ENCODE results near the gene STX19.
"Not testable (repeated sequence)": the region's sequence is repeated elsewhere in the genome, so short reads cannot be mapped to it uniquely, and the experiment has no call there.

STX19 gene

GRCh38 chr3:94050546-94050945, 22.1 kb upstream of the STX19 start:
- Mint-ChIP-seq H3K27ac (no peak overlapping the region), H3K36me3 (no peaks in the 10 kb centered on the region), H3K4me1 (ENCODE audit: low read depth) (no peaks in the 10 kb centered on the region), H3K4me3 (no peak overlapping the region), H3K27me3 (no peaks in the 10 kb centered on the region), H3K9me3 (ENCODE audit: low read depth) (no peaks in the 10 kb centered on the region)

DNA sequence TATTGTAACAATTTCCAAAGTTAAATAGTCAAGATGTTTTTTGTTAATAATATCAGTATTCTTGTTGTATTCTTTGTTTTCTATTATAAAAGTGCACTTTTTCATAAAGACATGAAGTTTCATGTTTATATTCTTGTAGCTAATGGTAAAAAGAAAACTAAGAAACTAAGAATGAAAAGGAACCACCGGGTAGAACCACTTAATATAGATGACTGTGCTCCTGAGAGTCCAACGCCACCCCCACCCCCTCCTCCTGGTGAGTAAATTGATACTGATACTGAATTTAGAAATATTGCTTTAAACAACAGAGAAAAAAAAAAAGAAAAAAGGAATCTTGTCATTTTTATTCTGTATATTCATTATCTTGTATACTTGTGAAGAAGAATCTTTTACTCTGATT, 20.9 kb upstream of the STX19 start:
- Mint-ChIP-seq H3K27ac (no peak overlapping the region), H3K4me3 (no peak overlapping the region)

GRCh38 chr3:94046533-94046932, 18.1 kb upstream of the STX19 start:
- Mint-ChIP-seq H3K36me3 (peaks cover 4% of the 10 kb centered on the region), H3K4me3 (no peak overlapping the region), H3K9me3 (ENCODE audit: low read depth) (no peaks in the 10 kb centered on the region), H3K4me1 (ENCODE audit: low read depth) (no peaks in the 10 kb centered on the region), H3K27me3 (no peaks in the 10 kb centered on the region), H3K27ac (no peak overlapping the region)

More for the DNA sequence above, 20.9 kb upstream of the STX19 start:
- Mint-ChIP-seq H3K36me3 (peaks cover 2% of the 10 kb centered on the region), H3K27me3 (no peaks in the 10 kb centered on the region), H3K9me3 (ENCODE audit: low read depth) (no peaks in the 10 kb centered on the region), H3K4me1 (ENCODE audit: low read depth) (no peaks in the 10 kb centered on the region)

GRCh38 chr3:94044100-94044936, 15.9 kb upstream of the STX19 start:
- H3K4me1 Mint-ChIP-seq (ENCODE audit: low read depth); H3K4me3 Mint-ChIP-seq; H3K27ac Mint-ChIP-seq; H3K36me3 Mint-ChIP-seq; H3K27me3 Mint-ChIP-seq; H3K9me3 Mint-ChIP-seq (ENCODE audit: low read depth): not testable (repeated sequence)

DNA sequence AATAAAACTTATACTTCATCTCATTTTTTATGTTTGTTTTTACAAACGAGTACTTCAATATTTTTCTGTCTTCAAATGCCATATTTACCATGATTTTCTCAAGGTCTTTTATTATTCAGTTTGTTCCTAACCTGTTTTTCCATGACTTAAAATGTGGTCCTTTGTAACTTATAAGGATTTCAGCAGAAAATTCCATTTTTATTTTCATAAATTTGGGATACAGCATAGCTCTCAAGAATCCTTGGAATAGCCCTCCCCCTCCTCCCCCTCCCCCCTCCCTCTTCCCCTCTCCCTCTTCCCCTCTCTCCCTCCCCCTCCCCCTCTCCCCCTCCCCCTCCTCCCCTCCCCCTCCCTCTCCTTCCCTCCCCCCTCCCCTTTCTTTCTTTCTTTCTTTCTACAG, 14.9 kb upstream of the STX19 start:
- Mint-ChIP-seq H3K4me1 (ENCODE audit: low read depth) (no peaks in the 10 kb centered on the region), H3K9me3 (ENCODE audit: low read depth) (no peaks in the 10 kb centered on the region), H3K27me3 (no peaks in the 10 kb centered on the region), H3K4me3 (no peak overlapping the region), H3K27ac (no peak overlapping the region), H3K36me3 (peaks cover 4% of the 10 kb centered on the region)

DNA sequence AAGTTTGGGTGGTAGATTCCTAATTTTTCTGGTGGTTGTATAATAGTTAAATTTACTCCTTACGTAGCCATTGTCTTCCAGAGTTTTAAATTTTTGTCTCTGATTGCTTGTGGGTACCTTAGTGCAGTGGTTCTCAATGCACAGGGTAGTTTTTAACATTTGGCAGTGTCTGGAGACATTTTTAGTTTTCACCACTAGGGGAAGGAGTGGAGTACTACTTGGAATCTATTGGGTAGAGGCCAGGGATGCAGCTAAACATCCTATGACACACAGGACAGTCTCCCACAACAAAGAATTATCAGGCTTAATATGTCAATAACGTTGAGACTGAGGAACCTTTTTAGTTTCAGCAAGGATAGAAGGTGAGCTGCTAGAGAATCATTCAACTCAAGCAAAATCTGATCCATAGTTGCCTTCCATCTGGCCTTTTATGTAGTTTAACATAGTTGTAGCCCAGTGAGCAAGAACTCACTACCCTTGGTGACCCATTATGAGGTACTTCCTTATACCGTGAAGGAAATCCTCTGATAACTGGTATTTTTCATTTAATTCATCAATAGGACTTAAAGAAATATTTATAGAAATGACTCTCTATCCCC, 8.6 kb upstream of the STX19 start:
- Mint-ChIP-seq H3K9me3 (ENCODE audit: low read depth) (no peaks in the 10 kb centered on the region), H3K4me1 (ENCODE audit: low read depth) (no peaks in the 10 kb centered on the region), H3K4me3 (no peak overlapping the region), H3K27ac (no peak overlapping the region), H3K27me3 (no peaks in the 10 kb centered on the region), H3K36me3 (peaks cover 8% of the 10 kb centered on the region)

DNA sequence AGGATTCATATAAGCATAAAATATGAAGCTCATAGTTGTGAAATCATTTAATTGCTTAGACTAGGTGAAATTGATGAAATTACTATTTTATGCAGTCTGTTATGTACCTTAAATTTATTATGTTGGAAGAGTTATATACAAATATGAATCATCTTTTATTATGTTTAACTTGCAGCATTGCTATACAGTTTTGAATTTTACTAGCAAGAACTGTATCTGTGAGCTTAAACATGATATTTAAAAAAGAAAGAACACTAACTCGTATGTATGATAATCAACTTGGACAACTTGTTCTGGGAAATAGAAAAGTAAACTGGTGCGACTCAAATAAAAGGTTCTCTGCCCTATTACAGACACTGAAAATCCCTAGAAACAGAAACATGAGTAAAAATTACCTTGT, 1.8 kb downstream of the STX19 start:
- Mint-ChIP-seq H3K27me3 (no peaks in the 10 kb centered on the region), H3K4me1 (ENCODE audit: low read depth) (no peaks in the 10 kb centered on the region), H3K36me3 (peaks cover 2% of the 10 kb centered on the region), H3K9me3 (ENCODE audit: low read depth) (no peaks in the 10 kb centered on the region), H3K27ac (no peak overlapping the region), H3K4me3 (no peak overlapping the region)

DNA sequence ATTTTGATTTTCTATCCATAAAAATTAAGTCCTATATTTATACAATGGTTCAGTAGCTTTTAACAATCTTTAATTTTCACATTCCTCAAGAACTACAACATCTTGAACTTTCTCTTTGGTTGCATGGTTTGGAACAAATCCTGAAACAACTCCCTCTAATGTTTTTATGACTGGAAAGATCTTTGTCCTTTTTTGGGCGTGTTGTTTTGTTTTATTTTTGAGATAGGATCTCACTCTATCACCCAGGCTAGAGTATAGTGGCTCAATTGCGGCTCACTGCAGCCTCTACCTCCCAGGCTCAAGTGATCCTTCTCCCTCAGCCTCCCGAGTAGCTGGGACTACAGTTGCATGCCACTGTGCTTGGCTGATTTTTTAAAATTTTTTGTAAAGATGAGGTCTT, 4.0 kb downstream of the STX19 start:
- Mint-ChIP-seq H3K36me3 (no peaks in the 10 kb centered on the region), H3K4me3 (no peak overlapping the region), H3K4me1 (ENCODE audit: low read depth) (no peaks in the 10 kb centered on the region), H3K9me3 (ENCODE audit: low read depth) (no peaks in the 10 kb centered on the region), H3K27ac (no peak overlapping the region), H3K27me3 (no peaks in the 10 kb centered on the region)

GRCh38 chr3:94020293-94020692, 8.1 kb downstream of the STX19 start:
- Mint-ChIP-seq H3K36me3 (no peaks in the 10 kb centered on the region), H3K4me1 (ENCODE audit: low read depth) (no peaks in the 10 kb centered on the region), H3K27me3 (no peaks in the 10 kb centered on the region), H3K4me3 (no peak overlapping the region), H3K9me3 (ENCODE audit: low read depth) (no peaks in the 10 kb centered on the region), H3K27ac (no peak overlapping the region)

DNA sequence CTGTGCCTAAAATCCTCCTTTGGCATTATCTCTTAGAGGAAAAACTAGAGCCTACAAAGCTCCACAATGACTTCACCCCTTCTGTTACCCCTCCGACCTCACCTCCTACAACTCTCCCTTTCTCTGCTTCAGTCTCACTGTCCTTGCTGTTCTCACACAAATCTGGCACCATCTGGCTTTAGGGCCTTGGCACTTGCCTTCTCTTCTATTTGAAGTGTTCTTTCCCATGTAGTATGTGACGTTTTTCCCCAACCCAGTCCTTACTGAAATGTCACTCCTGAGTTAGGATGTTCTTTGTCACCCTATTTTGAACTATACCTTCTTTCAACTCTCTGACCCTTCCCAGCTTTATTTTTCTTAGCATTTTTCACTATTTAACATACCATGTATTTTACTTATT, 8.7 kb downstream of the STX19 start:
- Mint-ChIP-seq H3K4me1 (ENCODE audit: low read depth) (peaks cover 6% of the 10 kb centered on the region), H3K27me3 (no peaks in the 10 kb centered on the region), H3K9me3 (ENCODE audit: low read depth) (no peaks in the 10 kb centered on the region), H3K36me3 (peaks cover 5% of the 10 kb centered on the region), H3K4me3 (no peak overlapping the region), H3K27ac (no peak overlapping the region)

- Mint-ChIP-seq H3K4me1 (ENCODE audit: low read depth) (peaks cover 28% of the 10 kb centered on the region), H3K36me3 (peaks cover 11% of the 10 kb centered on the region), H3K4me3 (no peak overlapping the region), H3K27ac (no peak overlapping the region), H3K9me3 (ENCODE audit: low read depth) (no peaks in the 10 kb centered on the region), H3K27me3 (no peaks in the 10 kb centered on the region)
Observed at GRCh38 chr3:94015025-94015424, 13.4 kb downstream of the STX19 start.

DNA sequence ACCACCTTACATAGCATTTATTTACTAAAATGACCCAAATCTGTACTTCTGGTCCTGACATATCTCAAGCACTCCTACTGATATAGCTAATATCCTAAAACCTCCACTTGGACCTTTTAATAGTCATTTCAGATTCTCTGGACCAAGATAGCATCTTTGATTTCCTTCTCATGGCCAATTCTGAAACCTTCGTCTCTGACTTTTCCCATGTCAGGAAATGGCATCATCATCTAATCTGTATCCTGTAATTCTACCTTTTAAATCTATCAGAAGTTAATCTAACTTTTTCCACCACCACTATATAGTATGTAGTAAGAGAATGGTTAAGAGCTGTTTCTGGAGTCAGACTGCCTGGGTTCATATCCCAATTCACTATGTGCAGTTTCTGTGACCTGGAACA, 16.2 kb downstream of the STX19 start:
- H3K4me1 Mint-ChIP-seq (ENCODE audit: low read depth) = peaks cover 28% of the 10 kb centered on the region
- peak overlapping the region; percentile 4 for H3K4me3 Mint-ChIP-seq
- H3K27ac Mint-ChIP-seq = peak overlapping the region; percentile 47
- no peaks in the 10 kb centered on the region for H3K27me3 Mint-ChIP-seq
- H3K36me3 Mint-ChIP-seq = peaks cover 14% of the 10 kb centered on the region
- no peaks in the 10 kb centered on the region for H3K9me3 Mint-ChIP-seq (ENCODE audit: low read depth)

DNA sequence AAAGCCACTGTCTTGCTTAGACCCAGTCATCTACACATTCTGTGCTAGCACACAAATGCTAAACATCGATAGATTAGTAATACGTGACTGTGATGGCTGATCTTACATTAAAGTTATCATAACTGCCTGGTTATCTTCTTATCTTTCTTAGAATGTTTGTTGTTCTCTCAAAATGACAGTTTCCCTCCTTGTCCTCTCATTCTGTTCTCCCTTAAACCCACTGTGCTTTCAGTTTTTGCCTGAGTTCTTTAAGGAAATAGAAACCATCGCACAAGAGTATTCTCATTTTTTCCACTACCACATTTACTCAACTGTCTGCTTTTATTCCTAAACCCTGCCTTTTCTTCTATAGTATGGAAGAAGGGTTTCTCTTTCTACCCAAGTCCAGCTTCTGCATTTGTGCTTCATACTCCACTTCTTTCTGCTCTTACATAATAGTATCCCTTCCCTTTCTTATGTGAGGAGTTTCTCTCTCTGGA, 17.1 kb downstream of the STX19 start:
- H3K4me3 Mint-ChIP-seq = no peak overlapping the region
- peaks cover 14% of the 10 kb centered on the region for H3K36me3 Mint-ChIP-seq
- H3K27ac Mint-ChIP-seq = peak overlapping the region; percentile 47

GRCh38 chr3:94009608-94010007, 18.8 kb downstream of the STX19 start:
- Mint-ChIP-seq H3K27ac (peak overlapping the region; percentile 3), H3K4me1 (ENCODE audit: low read depth) (peaks cover 21% of the 10 kb centered on the region), H3K4me3 (no peak overlapping the region), H3K9me3 (ENCODE audit: low read depth) (no peaks in the 10 kb centered on the region), H3K36me3 (peaks cover 9% of the 10 kb centered on the region), H3K27me3 (no peaks in the 10 kb centered on the region)

More for the DNA sequence above, 17.1 kb downstream of the STX19 start:
- Mint-ChIP-seq H3K4me1 (ENCODE audit: low read depth) (peaks cover 28% of the 10 kb centered on the region), H3K27me3 (no peaks in the 10 kb centered on the region), H3K9me3 (ENCODE audit: low read depth) (no peaks in the 10 kb centered on the region)

DNA sequence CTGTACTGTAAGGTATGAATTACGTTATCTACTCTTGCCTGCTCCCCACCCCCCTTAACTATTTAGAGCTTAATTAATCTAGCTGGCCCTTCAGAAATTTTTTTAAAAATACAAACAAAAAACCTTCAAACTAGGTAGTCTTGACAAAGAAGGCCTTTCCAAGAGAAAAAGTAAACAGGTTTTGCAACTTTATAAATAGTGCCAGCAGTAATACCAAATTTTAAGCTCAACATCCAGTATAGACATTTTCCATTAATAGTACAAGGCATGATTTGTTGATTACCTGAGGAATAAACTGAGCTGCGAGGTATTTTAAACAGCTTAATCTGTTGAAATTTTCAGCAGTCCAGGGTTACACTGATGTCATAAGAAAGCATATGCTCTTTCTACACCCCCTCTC, 20.1 kb downstream of the STX19 start:
- peaks cover 21% of the 10 kb centered on the region for H3K4me1 Mint-ChIP-seq (ENCODE audit: low read depth)

More for the DNA sequence above, 20.1 kb downstream of the STX19 start:
- H3K27ac Mint-ChIP-seq = no peak overlapping the region
- no peaks in the 10 kb centered on the region for H3K27me3 Mint-ChIP-seq
- H3K9me3 Mint-ChIP-seq (ENCODE audit: low read depth) = no peaks in the 10 kb centered on the region
- peaks cover 8% of the 10 kb centered on the region for H3K36me3 Mint-ChIP-seq
- H3K4me3 Mint-ChIP-seq = no peak overlapping the region
